D721Med (cell line): Measurements from ENCODE around the gene MKKS.

Experiments used
- DNase-seq: peaks from one replicate; pipeline ENCODE4 v3.0.0; 2011; ENCODE audit warnings: low spot score; ENCODE audit not compliant: insufficient read length
- FAIRE-seq: peaks from 2 replicates; lab custom pipeline; 2011; peaks lifted over from hg19 to GRCh38; lab: Jason Lieb, UNC
- CTCF ChIP-seq: IDR thresholded peaks from 2 replicates; pipeline ENCODE4 v1.5.1; 2012; ENCODE audit warnings: mild to moderate bottlenecking, control low read depth; ENCODE audit not compliant: insufficient read depth; ENCODE audit errors: missing control alignments

Gene MKKS

GRCh38 chr20:10370091-10370887 is 63.7 kb downstream of the MKKS start:
- TF ChIP-seq CTCF, result no peak
- FAIRE-seq (no peak), DNase-seq (no peak)

- no peak for TF ChIP-seq CTCF
- DNase-seq (no peak), FAIRE-seq (no peak)
Observed at GRCh38 chr20:10369723-10370090, 64.3 kb downstream of the MKKS start.

- FAIRE-seq (no peak), DNase-seq (no peak)
- no peak for TF ChIP-seq CTCF
Observed at GRCh38 chr20:10368702-10369041, 65.3 kb downstream of the MKKS start.

GRCh38 chr20:10367943-10368701 is 65.9 kb downstream of the MKKS start:
- no peak for DNase-seq
- TF ChIP-seq CTCF, result no peak
- FAIRE-seq, result no peak

GRCh38 chr20:10367693-10367942 is 66.4 kb downstream of the MKKS start:
- FAIRE-seq, result no peak
- TF ChIP-seq CTCF, result no peak
- no peak for DNase-seq

- no peak for TF ChIP-seq CTCF
- DNase-seq, result no peak
- no peak for FAIRE-seq
Observed at GRCh38 chr20:10366898-10367692, 66.9 kb downstream of the MKKS start.
